GM12878 (cell line): Measurements from ENCODE around the gene GAS6. TPM values are rescaled to one million over a fixed set of nuclear protein-coding genes. Genes with fewer than 3 reads are reported as not detected.
A peak's percentile ranks its signal among the peaks of the same experiment; 100 is the strongest.

Experiments used
- ASH2L ChIP-seq: fragments of 300-600, 200-600 bp; sonication (generic); IDR thresholded peaks from 2 replicates; pipeline ENCODE4 v1.6.1; 2017; ENCODE audit warnings: low read depth, mild to moderate bottlenecking, borderline replicate concordance
- ATF2 ChIP-seq: IDR thresholded peaks from 2 replicates; pipeline ENCODE4 v1.6.1; 2012; ENCODE audit warnings: low read length, inconsistent platforms
- CBX3 ChIP-seq: fragments of 200-600 bp; sonication (generic); IDR thresholded peaks from 2 replicates; pipeline ENCODE4 v1.6.1; 2016; ENCODE audit warnings: low read depth, borderline replicate concordance
- CEBPZ ChIP-seq: fragments of 150-350 bp; IDR thresholded peaks from 2 replicates; pipeline ENCODE4 v1.6.1; 2016; ENCODE audit warnings: low read depth, low read length
- ELK1 ChIP-seq: IDR thresholded peaks from 2 replicates; pipeline ENCODE4 v1.6.1; 2012; ENCODE audit warnings: low read depth, low read length, improper control_type of control experiment
- FOXK2 ChIP-seq: fragments of 450-650 bp; IDR thresholded peaks from 2 replicates; pipeline ENCODE4 v1.6.1; 2017; ENCODE audit warnings: mild to moderate bottlenecking, moderate library complexity
- IKZF2 ChIP-seq, 2 experiments: fragments of 450-650 bp; IDR thresholded peaks; 2 replicates each; pipeline ENCODE4 v1.6.1; 2017; ENCODE audit warnings: mild to moderate bottlenecking in 2 of 2, moderate library complexity in 2 of 2
- LARP7 ChIP-seq: fragments of 450-650 bp; IDR thresholded peaks from 2 replicates; pipeline ENCODE4 v1.6.1; 2017; ENCODE audit warnings: mild to moderate bottlenecking
- PBX3 ChIP-seq: IDR thresholded peaks from 2 replicates; pipeline ENCODE4 v1.6.1; 2011; ENCODE audit warnings: mild to moderate bottlenecking, low read depth, low read length, moderate library complexity; ENCODE audit not compliant: insufficient replicate concordance
- PML ChIP-seq: IDR thresholded peaks from 2 replicates; pipeline ENCODE4 v1.6.1; 2012; ENCODE audit warnings: low read length, inconsistent platforms
- RBBP5 ChIP-seq: fragments of 200-600 bp; sonication (generic); conservative IDR thresholded peaks from 2 replicates; pipeline ENCODE4 v1.6.1; 2016
- RCOR1 ChIP-seq: conservative IDR thresholded peaks from 2 replicates; pipeline ENCODE4 v1.6.1; 2012; ENCODE audit warnings: low read depth, low read length, improper control_type of control experiment
- RUNX3 ChIP-seq: IDR thresholded peaks from 2 replicates; pipeline ENCODE4 v1.6.1; 2012; ENCODE audit warnings: low read length, inconsistent platforms
- SIN3A ChIP-seq: IDR thresholded peaks from 2 replicates; pipeline ENCODE4 v1.6.1; 2012; ENCODE audit warnings: low read depth, low read length, improper control_type of control experiment
- SMC3 ChIP-seq: IDR thresholded peaks from 2 replicates; pipeline ENCODE4 v1.6.1; 2011; ENCODE audit warnings: low read length, improper control_type of control experiment, borderline replicate concordance
- SPI1 ChIP-seq: IDR thresholded peaks from 2 replicates; pipeline ENCODE4 v1.6.1; 2011; ENCODE audit warnings: low read depth, mild to moderate bottlenecking, low read length, moderate library complexity, borderline replicate concordance; ENCODE audit not compliant: insufficient read depth
- STAT3 ChIP-seq: IDR thresholded peaks from 2 replicates; pipeline ENCODE4 v1.6.1; 2011; ENCODE audit warnings: low read depth, low read length, improper control_type of control experiment
- TAF1 ChIP-seq: IDR thresholded peaks from 2 replicates; pipeline ENCODE4 v1.6.1; 2011; ENCODE audit warnings: mild to moderate bottlenecking, low read depth, low read length, borderline replicate concordance
- ZNF274 ChIP-seq: IDR thresholded peaks from one replicate; pipeline ENCODE4 v1.8.0; 2011; ENCODE audit not compliant: insufficient read length, insufficient read depth
- ZNF384 ChIP-seq: IDR thresholded peaks from 2 replicates; pipeline ENCODE4 v1.6.1; 2012; ENCODE audit warnings: low read depth, mild to moderate bottlenecking, low read length, improper control_type of control experiment, borderline replicate concordance
- ZNF622 ChIP-seq: fragments of 450-650 bp; IDR thresholded peaks from 2 replicates; pipeline ENCODE4 v1.6.1; 2017; ENCODE audit warnings: mild to moderate bottlenecking, inconsistent platforms
- polyA plus RNA-seq, 11 experiments: library from polyadenylated mRNA; depleted of rRNA in 4 of 11; unstranded in 6 of 11; stranded (reverse) in 5 of 11; fragments of >200 nt; fragmentation: Nextera tagmentation in 4 of 11; fragmentation: Illumina TruSeq in 1 of 11; extraction: Ambion mirVana in 4 of 11; extraction: Trizol in 1 of 11; gene quantifications; 1 replicate in 1 of 11; 2 replicates in 10 of 11; pipeline versions ENCODE4 v1.2.1 to v1.2.3, GENCODE V29; 2011 to 2016; ENCODE audit warnings: inconsistent platforms in 2 of 11, missing spikeins in 2 of 11, low read depth in 1 of 11
- total RNA-seq, 4 experiments: library from RNA; depleted of rRNA in 3 of 4; stranded (reverse); fragments of >200 nt in 3 of 4; fragmentation: Illumina TruSeq in 1 of 4; extraction: Trizol in 1 of 4; gene quantifications; 2 replicates each; pipeline versions ENCODE4 v1.2.1 to v1.2.3, GENCODE V29; 2013 to 2021
- TF ChIP-seq, protein P1 (sequence below), 3 experiments: IDR thresholded peaks in 2 of 3; conservative IDR thresholded peaks in 1 of 3; 2 replicates each; pipeline ENCODE4 v1.5.1; 2011; ENCODE audit warnings: low read depth in 3 of 3, low read length in 3 of 3, mild to moderate bottlenecking in 3 of 3, control low read depth in 2 of 3, moderate library complexity in 2 of 3, inconsistent platforms in 1 of 3, mixed read lengths in 1 of 3; ENCODE audit not compliant: control insufficient read depth in 2 of 3, insufficient read depth in 1 of 3; ENCODE audit errors: extremely low read depth in 1 of 3

GAS6 gene
- total and polyA plus RNA-seq, 10 of the 15 experiments (the other 5 are each of a cell fraction or from before 2014, with no cell fraction given) = 0.03 to 0.59 (median 0.10) TPM; not detected in 2

- TF ChIP-seq CEBPZ (no peak), SPI1 (no peak), FOXK2 (no peak), ASH2L (no peak), SMC3 (peak; percentile 78), IKZF2 (IDR thresholded peaks at IDR 0.05) (no peak), LARP7 (0 out of 2 replicates have a peak, but pooled peaks have one; percentile 16), RCOR1 (no peak), ZNF274 (no peak), ELK1 (no peak), CBX3 (no peak), TAF1 (no peak), STAT3 (no peak), PML (no peak), ZNF622 (no peak), SIN3A (no peak), RUNX3 (peak; percentile 88), ZNF384 (no peak), PBX3 (no peak), RBBP5 (no peak), ATF2 (no peak)
- TF ChIP-seq, protein P1, sequence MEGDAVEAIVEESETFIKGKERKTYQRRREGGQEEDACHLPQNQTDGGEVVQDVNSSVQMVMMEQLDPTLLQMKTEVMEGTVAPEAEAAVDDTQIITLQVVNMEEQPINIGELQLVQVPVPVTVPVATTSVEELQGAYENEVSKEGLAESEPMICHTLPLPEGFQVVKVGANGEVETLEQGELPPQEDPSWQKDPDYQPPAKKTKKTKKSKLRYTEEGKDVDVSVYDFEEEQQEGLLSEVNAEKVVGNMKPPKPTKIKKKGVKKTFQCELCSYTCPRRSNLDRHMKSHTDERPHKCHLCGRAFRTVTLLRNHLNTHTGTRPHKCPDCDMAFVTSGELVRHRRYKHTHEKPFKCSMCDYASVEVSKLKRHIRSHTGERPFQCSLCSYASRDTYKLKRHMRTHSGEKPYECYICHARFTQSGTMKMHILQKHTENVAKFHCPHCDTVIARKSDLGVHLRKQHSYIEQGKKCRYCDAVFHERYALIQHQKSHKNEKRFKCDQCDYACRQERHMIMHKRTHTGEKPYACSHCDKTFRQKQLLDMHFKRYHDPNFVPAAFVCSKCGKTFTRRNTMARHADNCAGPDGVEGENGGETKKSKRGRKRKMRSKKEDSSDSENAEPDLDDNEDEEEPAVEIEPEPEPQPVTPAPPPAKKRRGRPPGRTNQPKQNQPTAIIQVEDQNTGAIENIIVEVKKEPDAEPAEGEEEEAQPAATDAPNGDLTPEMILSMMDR (IDR thresholded peaks at IDR 0.05 in 2 of 3, conservative IDR thresholded peaks at IDR 0.05 in 1 of 3; ENCODE audit: control insufficient read depth in 2 of 3, extremely low read depth in 1 of 3, insufficient read depth in 1 of 3, low read depth in 3 of 3, low read length in 3 of 3) = peak; percentile 69 to 85 (median 81)
Measured at GRCh38 chr13:113816946-113817859, 46.7 kb downstream of the GAS6 start (continued).
